IPS-NIHi11 (cell line): ENCODE results near the gene ZNF511.
"Not testable (repeated sequence)": the region's sequence is repeated elsewhere in the genome, so short reads cannot be mapped to it uniquely, and the experiment has no call there.

Experiments used
- DNase-seq: peaks from one replicate; pipeline ENCODE4 v3.0.0; 2012; ENCODE audit warnings: mixed read lengths, low spot score

Gene ZNF511

DNA sequence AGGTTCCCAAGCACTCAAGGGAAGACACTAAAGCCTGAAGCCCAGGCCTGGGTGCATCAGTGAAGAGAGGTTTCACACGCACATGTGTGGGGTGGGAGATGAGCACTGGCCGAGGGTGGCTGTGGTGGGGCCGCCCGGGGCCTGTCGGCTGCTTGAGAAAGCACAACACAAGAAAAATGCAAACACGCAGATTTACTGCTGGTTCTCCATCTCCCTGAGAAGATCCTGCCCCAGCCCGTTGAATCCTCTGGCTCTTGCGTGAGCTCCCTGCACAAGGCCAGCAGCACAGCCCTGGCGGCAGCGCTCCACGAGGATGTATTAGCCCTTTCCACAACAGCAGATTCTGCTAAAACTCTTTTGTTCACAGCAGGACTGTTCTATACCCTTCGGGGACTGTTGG is 6.2 kb downstream of the ZNF511 start:
- DNase-seq, result no peak

DNA sequence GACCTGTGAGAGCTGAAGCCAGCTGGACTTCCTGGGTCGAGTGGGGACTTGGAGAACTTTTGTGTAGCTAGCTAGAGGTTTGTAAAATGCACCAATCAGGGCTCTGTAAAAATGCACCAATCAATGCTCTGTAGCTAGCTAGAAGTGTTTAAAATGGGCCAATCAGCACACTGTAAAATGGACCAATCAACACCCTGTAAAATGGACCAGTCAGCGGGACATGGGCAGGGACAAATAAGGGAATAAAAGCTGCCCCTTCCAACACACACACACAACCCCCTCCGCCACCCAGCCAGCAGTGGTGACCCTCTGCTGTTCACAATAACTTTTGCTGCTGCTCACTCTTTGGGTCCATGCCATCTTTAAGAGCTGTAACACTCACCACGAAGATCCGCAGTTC is 7.1 kb downstream of the ZNF511 start:
- DNase-seq, result no peak

DNA sequence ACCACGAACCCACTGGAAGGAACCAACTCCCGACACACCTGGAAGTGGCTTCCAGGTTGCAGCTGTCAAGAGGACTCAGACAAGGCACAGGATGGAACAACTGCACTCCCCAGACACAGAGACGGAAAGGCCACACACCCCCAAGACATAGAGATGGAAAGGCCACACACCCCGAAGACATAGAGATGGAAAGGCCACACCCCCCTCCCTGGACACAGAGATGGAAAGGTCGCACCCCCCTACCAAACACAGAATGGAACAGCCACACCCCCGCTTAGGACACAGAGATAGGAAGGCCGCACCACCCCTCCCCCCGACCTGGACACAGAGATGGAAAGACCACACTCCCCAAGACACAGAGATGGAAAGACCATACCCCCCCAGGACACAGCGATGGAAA is 7.6 kb downstream of the ZNF511 start:
- DNase-seq, result no peak

DNA sequence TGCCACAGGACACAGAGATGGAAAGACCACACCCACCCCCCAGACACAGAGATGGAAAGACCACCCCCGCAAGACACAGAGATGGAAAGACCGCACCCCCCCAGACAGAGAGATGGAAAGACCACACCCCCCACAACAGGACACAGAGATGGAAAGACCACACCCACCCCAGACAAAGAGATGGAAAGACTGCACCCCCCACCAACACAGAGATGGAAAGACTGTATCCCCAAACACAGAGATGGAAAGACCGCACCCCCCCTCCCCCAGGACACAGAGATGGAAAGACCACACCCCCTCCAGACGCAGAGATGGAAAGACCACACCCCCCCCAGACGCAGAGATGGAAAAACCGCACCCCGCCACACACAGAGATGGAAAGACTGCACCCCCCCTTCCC is 8.0 kb downstream of the ZNF511 start:
- DNase-seq, result no peak

DNA sequence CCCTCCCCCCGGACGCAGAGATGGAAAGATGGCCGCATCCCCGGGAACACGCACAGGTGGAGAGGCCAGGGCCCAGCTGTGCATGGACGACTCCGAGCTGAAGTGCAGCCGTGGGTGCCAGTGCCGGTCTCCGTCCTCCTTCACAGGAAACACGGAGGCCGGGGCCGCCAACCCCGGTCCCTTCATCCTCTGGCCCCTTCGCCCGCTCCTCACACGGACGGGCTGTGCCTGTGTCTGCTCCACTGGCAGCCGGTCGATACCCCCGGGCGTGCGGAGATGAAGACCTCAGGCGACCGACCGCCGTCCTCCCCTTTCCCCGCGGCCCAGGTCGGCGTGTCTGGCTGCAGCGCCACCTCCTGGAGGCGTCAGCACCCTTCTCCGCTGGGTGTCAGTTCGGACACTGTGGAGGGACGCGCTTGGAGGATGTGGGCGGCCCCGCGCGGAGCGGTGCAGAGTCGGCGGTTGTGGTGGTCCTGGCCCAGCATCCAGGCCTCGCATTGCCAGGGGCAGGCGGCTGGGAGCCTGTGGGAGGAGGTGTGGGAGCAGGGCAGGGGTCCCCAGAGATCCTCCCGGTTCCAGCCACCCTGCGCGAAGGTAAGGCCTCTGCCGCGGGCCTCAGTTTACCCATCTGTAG is 9.9 kb downstream of the ZNF511 start:
- DNase-seq, result peak; percentile 83

DNA sequence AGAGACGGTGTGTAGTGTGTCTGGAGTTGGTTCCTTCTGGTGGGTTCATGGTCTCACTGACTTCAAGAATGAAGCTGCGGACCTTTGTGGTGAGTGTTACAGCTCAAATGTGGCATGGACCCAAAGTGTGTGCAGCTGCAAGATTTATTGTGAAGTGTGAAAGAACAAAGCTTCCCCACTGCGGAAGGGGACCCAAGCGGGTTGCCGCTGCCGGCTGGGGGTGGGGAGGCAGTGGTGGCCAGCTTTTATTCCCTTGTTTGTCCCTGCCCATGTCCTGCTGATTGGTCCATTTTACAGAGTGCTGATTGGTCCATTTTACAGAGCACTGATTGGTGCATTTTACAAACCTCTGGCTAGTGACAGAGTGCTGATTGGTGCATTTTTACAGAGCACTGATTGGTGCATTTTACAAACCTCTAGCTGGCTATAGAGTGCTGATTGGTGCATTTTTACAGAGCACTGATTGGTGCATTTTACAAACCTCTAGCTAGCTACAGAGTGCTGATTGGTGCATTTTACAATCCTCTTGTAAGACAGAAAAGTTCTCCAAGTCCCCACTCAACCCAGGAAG is 12.2 kb downstream of the ZNF511 start:
- DNase-seq, result not testable (repeated sequence)

DNA sequence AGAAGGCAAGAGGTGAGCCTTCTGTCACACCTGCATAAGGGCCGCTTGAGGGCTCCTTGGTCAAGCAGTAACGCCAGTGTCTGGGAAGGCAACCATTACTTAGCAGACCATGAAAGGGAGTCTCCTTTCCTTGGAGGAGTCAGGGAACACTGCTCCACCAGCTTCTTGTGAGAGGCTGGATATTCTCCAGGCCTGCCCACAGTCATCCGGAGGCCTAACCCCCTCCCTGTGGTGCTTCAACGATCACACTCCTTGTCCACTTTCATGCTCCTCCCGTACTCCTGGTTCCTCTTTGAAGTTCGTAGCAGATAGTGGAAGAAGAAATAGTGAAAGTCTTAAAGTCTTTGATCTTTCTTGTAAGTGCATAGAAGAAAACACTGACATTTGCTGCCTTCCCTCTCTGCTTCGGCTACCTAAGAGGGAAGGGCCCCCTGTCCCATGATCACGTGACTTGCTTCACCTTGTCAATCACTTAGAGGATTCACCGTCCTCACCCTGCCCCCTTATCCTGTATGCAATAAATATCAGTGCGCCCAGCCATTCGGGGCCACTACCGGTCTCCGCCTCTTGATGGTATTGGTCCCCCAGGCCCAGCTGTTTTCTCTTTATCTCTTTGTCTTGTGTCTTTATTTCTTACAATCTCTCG is 13.5 kb downstream of the ZNF511 start:
- not testable (repeated sequence) for DNase-seq

DNA sequence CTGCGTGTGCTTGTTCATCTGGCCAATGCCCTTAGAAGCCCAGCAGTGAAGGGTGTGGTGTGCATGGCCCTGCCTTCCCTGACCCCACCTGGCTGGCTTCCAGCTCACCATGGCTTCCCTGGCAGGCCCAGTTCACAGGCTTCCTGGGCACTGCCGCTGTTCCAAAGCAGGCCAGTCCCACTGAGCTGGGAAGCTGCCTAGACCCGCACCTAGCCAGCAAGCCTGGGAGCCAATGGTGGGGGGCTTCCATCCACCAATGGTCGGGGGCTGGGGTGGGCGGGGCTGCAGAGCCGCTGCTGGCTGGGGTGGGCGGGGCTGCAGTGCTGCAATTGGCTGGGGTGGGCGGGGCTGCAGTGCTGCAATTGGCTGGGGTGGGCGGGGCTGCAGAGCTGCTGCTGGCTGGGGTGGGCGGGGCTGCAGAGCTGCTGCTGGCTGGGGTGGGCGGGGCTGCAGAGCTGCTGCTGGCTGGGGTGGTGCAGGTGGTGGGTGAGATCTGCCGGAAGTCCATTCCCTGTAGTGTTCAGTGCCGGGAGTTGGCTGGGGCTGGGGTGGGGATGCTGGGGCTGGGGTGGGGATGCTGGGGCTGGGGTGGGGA is 15.6 kb downstream of the ZNF511 start:
- peak; percentile 79 for DNase-seq

DNA sequence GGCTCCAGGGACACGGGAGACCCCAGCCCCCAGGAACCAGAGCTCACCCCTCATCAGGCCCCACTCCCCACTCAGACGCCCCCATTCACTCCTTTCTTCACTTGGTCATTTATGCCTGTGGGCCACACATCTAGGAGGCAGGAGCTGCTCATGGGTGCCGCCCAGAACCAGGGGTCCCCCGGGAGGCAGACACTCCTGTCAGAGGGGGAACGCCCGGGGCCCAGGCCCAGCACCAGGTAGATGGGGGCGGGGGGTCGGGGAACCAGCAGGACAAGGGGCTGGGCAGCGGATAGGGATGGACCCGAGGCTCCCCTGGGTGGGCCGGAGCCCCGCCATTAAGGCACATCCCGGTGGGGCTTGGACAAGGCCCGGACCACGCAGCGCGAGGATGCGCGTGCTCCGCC is 16.1 kb downstream of the ZNF511 start:
- DNase-seq, result no peak

DNA sequence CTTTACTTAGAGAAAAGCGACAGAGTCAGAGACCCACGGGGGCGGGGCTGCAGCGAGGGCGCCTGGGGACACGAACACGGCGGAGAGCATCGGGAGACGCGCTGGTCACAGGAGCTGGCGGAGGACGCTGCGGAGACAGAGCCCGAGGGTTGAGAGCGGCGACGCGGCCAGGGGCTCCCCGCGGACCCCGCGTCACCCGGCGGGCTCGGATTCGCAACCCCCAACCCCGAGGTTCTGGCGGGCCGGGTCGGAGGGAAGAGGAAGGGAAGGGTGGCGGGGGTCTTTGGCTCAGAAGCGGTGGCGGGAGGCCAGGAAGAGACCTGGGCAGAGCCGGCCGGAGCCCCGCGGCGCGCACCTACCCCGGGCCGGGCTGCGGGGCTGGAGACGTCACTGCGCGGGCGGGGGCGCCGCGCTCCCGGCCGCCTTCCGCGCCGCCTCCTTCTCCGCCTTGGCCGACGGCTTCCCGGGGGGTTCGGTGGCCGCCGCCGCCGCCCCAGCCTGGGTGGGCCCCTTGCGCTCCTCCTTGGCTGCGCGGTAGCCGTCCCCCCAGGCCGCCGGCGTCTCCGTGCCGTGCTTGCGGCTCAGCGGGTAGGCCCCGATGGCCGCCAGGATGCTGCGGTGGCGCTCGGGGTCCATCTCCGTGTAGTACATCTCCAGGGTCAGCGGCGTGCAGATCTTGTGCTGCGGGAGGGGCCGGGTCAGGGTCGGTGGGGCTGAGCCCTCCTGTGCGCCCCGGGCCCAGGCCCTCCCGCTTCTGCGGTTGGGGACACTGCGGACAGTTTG is 16.9 kb downstream of the ZNF511 start:
- DNase-seq, result peak; percentile 43

DNA sequence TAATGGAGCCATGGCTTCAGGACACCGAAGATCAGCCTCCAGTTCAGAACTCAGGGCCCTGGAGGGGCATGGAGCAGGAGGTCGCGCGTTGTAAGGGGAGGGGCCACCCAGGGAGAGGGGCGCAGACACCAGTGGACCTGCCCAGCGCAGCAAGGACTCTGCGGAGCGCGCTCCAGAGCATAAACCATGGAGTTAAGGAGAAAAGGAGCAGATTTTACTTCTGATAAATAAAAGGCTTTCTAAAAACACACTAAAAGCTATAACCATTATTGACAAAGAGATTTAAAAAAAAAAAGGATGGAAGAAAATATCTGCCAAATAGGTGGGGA is 17.5 kb downstream of the ZNF511 start:
- DNase-seq, result no peak

DNA sequence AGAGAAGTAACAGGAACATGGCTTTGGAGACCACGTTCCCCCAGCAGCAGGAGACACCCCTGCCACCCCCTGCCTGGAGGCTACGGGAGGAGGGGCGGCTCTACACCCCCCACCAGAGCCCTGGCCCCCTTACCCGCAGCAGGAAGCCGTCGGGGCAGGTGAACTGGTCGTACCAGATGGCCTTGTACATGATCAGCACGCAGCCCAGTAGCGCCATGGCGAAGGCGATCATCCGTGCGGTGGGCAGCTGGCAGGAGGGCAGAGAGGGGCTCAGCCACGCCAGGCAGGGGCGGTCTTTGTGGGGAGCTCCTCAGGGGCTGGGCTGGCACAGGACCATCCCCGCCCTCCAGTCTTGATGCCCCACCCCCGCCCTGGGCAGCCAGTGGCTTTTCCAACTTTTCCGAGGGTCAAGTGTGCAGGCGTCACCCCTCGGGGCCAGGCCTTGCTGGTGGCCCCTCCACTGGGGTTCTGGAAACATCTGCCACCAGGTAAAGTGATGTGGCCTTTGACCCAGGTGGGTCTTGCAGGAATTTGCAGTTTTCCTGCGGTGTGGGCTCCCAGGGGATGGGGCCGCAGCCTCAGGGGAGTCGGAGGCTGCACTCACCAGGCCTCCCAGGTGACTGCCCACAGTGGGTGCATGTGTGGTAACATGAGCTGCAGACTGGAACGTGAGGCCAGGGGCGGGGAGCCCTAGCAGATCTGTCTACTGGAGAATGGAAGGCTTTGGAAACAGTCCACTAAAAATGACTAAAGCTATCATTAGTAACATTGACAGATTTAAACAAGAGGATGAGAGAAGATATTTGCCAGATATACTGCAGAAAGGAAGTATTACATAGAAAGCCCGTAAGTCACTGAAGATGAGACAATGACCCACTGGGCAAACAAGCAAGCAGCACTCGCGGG is 18.3 kb downstream of the ZNF511 start:
- DNase-seq, result no peak

DNA sequence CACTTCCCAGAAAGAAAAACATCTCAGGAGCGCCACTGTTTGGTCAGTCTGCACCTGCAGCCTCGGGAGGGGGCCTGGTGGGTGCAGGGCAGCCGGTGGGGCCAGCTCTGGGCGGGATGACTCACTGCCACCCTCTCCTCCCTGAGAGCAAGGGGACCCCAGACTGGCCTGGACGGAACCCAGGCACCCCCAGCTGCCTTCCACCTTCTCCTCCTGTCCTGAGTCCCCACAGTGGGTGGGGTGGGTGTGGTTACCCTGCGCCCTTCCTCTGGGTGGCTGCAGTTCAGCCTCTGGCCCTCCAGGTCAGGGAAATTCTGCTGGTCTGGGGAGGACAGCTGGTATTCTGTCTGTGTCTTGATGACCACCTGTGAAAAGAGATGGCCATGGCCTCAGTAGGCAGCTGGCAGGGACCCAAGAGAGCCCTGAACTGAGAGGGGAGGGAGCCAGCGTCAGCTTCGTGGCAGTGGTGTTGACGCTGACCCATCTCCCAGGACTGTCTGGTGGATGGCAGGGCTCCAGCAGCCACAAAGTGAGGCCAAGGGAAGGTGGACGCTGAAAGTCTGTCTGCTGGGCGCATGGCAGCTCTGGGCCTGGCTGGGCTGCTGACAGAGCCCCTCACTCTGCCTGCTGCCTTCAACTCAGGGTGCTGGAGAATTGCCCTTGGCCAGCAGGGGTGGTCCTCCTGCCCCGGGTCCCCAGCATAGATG is 19.1 kb downstream of the ZNF511 start:
- no peak for DNase-seq

DNA sequence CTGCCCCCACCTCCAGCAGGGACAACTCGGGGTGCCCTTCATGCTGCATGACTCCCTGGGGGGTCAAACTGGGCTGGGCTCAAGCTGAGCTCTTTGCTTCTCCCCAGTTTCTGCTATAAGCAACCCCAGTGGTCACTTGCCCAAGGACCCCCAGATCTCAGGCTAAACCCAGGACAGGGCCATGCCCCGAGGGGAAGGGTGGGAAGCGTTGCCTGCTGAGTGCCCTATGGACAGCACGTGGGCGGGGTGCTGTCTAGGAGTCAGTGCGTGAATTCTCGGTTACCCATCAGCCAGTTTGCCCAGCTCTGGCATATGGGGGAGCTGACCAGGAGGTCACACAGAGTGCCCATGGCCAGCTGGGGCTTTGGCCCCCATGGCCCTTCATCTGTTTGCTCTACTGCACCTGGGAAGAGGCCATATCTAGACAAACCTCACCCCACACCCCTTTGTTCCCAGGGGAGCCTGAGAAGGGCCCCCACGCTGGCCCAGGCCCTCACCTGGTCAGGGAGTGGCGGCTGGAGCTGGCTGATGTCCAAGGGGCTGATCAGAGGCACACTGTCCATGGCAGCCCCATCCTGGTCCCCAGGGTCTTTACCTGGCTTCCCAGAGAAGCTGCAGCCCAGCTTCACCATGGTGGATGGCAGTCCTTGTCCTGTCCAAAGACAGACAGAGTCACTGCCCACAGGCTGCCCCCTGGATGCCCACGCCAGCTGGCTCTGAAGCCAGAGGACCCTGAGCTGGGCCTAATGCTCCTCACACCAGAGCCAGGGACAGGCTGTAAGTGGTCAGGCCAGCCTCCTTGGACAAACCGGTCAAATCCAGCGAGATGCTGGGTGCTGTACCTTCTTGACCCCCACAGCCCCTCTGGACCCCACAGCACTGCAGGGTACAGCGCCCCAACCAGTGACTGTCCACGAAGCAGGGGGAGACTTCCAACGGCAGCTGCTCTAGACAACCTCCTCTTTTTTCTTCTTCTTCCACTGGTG is 19.9 kb downstream of the ZNF511 start:
- DNase-seq, result no peak

DNA sequence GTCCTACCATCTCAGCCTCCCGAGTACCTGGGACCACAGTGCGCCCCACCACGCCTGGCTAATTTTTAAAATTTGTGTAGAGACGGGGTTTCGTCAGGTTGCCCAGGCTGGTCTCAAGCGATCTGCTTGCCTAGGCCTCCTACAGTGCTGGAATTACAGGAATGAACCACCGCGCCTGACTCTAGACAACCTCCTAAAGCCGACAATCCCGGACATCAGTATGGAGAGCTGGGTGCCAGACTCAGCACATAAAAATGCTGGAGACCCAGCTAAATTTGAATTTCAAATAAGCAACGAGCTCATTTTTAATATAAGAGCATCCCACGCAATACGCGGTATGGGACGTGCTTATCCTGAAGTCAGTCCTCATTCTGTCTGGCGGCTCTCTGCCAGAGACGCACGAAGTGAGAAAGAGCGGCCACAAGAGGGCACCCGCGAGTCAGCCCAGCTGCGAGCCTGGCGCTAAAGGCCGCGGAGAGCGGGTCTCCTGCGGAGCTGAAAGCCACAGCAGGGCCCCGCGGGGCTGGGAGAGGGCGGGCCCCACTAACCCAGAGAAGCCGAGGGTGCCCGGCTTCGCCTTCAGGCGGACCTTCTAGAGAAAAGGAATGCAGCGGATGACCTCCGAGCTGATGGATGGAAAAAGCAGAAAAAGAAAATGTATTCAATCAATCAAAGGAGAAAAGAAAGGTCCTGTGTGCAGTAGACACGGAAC is 20.9 kb downstream of the ZNF511 start:
- DNase-seq, result peak; percentile 86

DNA sequence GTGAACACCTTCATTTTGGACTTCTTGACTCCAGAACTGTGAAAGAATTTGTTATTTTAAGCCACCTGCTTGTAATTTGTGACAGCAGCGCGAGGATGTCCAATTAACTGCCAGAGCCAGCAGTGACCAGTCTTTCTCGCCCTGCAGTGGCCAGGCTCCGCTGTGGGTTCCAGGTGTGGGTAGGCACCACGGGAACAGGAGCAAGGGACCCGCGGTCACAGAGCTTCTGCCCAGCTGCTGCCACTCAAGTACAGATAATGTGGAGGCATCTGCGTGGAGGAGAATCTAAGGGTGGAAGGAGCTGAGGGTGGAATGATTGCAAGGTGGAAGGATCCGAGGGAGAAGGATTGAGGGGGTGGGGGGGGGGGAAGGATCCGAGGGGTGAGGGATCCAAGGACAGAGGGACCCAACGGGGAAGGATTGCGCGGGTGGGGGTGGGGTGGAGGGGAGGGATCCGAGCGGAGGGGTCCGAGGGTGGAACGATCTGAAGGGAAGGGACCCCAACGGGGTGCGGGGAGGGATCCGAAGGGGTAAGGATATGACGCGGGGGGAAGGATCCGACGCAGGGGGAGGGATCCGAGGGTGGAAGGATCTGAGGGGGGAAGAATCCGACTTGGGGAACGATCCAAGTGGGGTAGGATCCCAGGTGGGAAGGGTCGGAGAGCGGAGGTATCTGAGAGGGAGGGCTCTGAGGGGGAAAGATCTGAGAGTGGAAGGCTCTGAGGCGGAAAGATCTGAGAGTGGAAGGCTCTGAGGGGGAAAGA is 24.4 kb downstream of the ZNF511 start:
- DNase-seq, result no peak

DNA sequence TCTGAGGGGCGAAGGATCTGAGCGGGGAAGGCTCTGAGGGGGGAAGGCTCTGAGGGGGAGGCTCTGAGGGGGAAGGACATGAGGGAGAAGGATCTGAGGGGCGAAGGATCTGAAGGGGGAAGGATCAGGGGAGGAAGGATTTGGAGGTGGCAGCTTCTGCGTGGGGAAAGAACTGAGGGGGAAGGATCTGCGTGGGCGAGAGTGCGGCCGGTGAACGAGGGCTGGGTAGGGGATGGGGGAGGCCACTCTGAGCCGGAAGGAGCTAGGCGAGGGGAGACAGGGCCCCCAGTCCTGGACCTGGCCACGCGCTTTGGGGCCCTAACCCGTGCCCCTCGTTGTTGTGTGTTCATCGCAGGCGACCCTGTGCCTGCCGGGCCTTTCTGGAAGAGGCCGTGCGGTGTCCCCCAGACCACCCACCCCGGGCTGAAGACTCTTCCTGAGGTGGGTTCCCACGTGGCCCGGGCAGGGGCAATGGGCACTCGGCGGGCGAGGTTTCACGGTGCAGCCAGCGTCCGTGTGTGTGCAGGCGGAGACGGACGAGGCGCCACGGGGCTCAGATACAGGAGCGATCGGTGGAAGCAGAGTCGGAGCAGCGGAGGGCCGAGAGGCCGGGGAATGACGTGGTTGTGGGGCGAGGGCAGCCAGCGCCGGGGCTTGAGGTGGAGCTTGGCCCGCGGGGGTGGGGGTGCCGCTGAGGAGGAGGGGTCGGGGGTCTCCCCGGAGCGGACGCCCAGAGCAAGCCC is 26.0 kb downstream of the ZNF511 start:
- DNase-seq, result peak; percentile 70
